HG03064 (cell line): Measurements from ENCODE around the gene FBXO33.

Source experiments
- ATAC-seq: cut with Tn5 transposase; IDR thresholded peaks from one replicate; pipeline ENCODE4 v1.9.1; 2021; ENCODE audit warnings: low read depth; ENCODE audit not compliant: unreplicated experiment

The FBXO33 gene

GRCh38 chr14:39431416-39432178, 636 bp downstream of the FBXO33 start:
- peak; percentile 26 for ATAC-seq

- ATAC-seq, result peak; percentile 0
These were observed 1.3 kb downstream of the FBXO33 start for GRCh38 chr14:39430762-39431415.

GRCh38 chr14:39428118-39428517, 4.1 kb downstream of the FBXO33 start:
- ATAC-seq, result no peak

- ATAC-seq, result no peak
These were observed 5.6 kb downstream of the FBXO33 start for GRCh38 chr14:39426605-39427004.

GRCh38 chr14:39425947-39426346, 6.3 kb downstream of the FBXO33 start:
- no peak for ATAC-seq

- no peak for ATAC-seq
These were observed 8.4 kb downstream of the FBXO33 start for GRCh38 chr14:39423793-39424192.

- ATAC-seq, result no peak
These were observed 10.0 kb downstream of the FBXO33 start for GRCh38 chr14:39422243-39422642.

- ATAC-seq, result no peak
These were observed 13.0 kb downstream of the FBXO33 start for GRCh38 chr14:39419272-39419671.

GRCh38 chr14:39417014-39417413, 15.2 kb downstream of the FBXO33 start:
- no peak for ATAC-seq

- no peak for ATAC-seq
These were observed 16.2 kb downstream of the FBXO33 start for GRCh38 chr14:39416072-39416471.

GRCh38 chr14:39406560-39406959, 25.7 kb downstream of the FBXO33 start:
- no peak for ATAC-seq

GRCh38 chr14:39398382-39398781, 33.9 kb downstream of the FBXO33 start:
- ATAC-seq, result no peak

GRCh38 chr14:39396448-39396847, 35.8 kb downstream of the FBXO33 start:
- no peak for ATAC-seq

GRCh38 chr14:39395555-39396254, 36.5 kb downstream of the FBXO33 start:
- ATAC-seq, result no peak

GRCh38 chr14:39393289-39393688, 38.9 kb downstream of the FBXO33 start:
- ATAC-seq, result no peak

GRCh38 chr14:39384177-39384576, 48.1 kb downstream of the FBXO33 start:
- no peak for ATAC-seq

GRCh38 chr14:39383741-39384140, 48.5 kb downstream of the FBXO33 start:
- ATAC-seq, result no peak

GRCh38 chr14:39383026-39383660, 49.1 kb downstream of the FBXO33 start:
- no peak for ATAC-seq

GRCh38 chr14:39382463-39382862, 49.8 kb downstream of the FBXO33 start:
- ATAC-seq, result no peak

- ATAC-seq, result no peak
These were observed 50.9 kb downstream of the FBXO33 start for GRCh38 chr14:39381366-39381765.
